Left lung (tissue), 10 donors: ENCODE data around the gene PROS1. TPM values are rescaled to one million over a fixed set of nuclear protein-coding genes. Genes with fewer than 3 reads are reported as not detected.
"Not testable (repeated sequence)": the region's sequence is repeated elsewhere in the genome, so short reads cannot be mapped to it uniquely, and the experiment has no call there.

Experiments used
- ATAC-seq: fragments of 200-7000 bp; cut with Tn5 transposase; one replicate; pipeline ENCODE4 v1.9.1; 2020; ENCODE audit warnings: moderate library complexity
- DNase-seq, 4 donors: peaks; one replicate each; pipeline ENCODE4 v3.0.0-alpha.2; 2013 to 2020
- H3K27ac ChIP-seq, 2 donors: fragments of 200-600 bp; sonication (generic) in 1 of 2; one replicate each; pipeline versions ENCODE4 v1.5.0 to v1.8.0; 2020 to 2021
- H3K27me3 ChIP-seq, 2 donors: fragments of 200-600 bp; sonication (generic) in 1 of 2; one replicate each; pipeline versions ENCODE4 v1.5.0 to v1.8.0; 2020 to 2021
- H3K36me3 ChIP-seq, 2 donors: fragments of 200-600 bp; sonication (generic) in 1 of 2; one replicate each; pipeline versions ENCODE4 v1.5.0 to v1.8.0; 2020 to 2021
- H3K4me1 ChIP-seq, 2 donors: fragments of 200-600 bp; one replicate each; pipeline ENCODE4 v1.8.0; 2021
- H3K4me3 ChIP-seq, 2 donors: fragments of 200-600 bp; sonication (generic) in 1 of 2; one replicate each; pipeline versions ENCODE4 v1.5.0 to v1.8.0; 2020 to 2021; ENCODE audit warnings: mild to moderate bottlenecking in 1 of 2
- H3K9me3 ChIP-seq, 2 donors: fragments of 200-600 bp; sonication (generic) in 1 of 2; one replicate each; pipeline versions ENCODE4 v1.5.0 to v1.8.0; 2020 to 2021
- CTCF ChIP-seq, 2 donors: fragments of 200-600 bp; sonication (generic) in 1 of 2; IDR thresholded peaks; one replicate each; pipeline versions ENCODE4 v1.5.0 to v1.8.0; 2021; ENCODE audit warnings: antibody characterized with exemption in 2 of 2
- intact Hi-C, 2 donors: fragments of 100-400 bp; cut with DNase I; formaldehyde crosslinking; loops; one replicate each; pipeline versions ENCODE4 v1.11.2 to v1.14.2; 2022
- polyA plus RNA-seq, 6 donors: library from polyadenylated mRNA; unstranded; fragments of 120-200 nt; gene quantifications; one replicate each; pipeline ENCODE4 v1.2.1, GENCODE V29; 2013; ENCODE audit not compliant: insufficient read length in 6 of 6
- total RNA-seq, 2 donors: library from RNA; stranded (reverse); fragmentation: NEBNext Ultra II Directional; extraction: Animal tissue kit (Norgen Biotek cat#: 25700); gene quantifications; one replicate each; pipeline ENCODE4 v1.2.1, GENCODE V29; 2021
- donor health status: DM: no; HTN: yes; CAD: no.
- donor health status: DM: no; HTN: no; CAD: no.

Gene PROS1
- total and polyA plus RNA-seq, 8 donors = 22.7 to 119 (median 27.9) TPM

- no peak overlapping the region for H3K4me3 ChIP-seq
- H3K27ac ChIP-seq = no peak overlapping the region
- no peak for ATAC-seq
- H3K9me3 ChIP-seq = no peaks in the 10 kb centered on the region
- no peaks in the 10 kb centered on the region for H3K27me3 ChIP-seq
- intact Hi-C loops = no loop called here
- H3K36me3 ChIP-seq = no peaks in the 10 kb centered on the region
- no peaks in the 10 kb centered on the region for H3K4me1 ChIP-seq
- no peak for TF ChIP-seq CTCF (IDR thresholded peaks at IDR 0.05)
- DNase-seq = no peak
Measured at GRCh38 chr3:93855401-93855800, 118.3 kb downstream of the PROS1 start.

GRCh38 chr3:93852228-93852627, 121.5 kb downstream of the PROS1 start:
- intact Hi-C loops, H3K4me1 ChIP-seq, H3K4me3 ChIP-seq, H3K27me3 ChIP-seq, H3K36me3 ChIP-seq, DNase-seq, H3K9me3 ChIP-seq, H3K27ac ChIP-seq, ATAC-seq: not testable (repeated sequence)

GRCh38 chr3:93843981-93844380, 129.7 kb downstream of the PROS1 start:
- intact Hi-C loops = no loop called here
- no peak overlapping the region for H3K4me3 ChIP-seq
- no peaks in the 10 kb centered on the region for H3K27me3 ChIP-seq
- TF ChIP-seq CTCF (IDR thresholded peaks at IDR 0.05) = no peak
- H3K4me1 ChIP-seq = no peaks in the 10 kb centered on the region
- H3K27ac ChIP-seq = no peak overlapping the region
- peak; percentile 56 for ATAC-seq
- no peaks in the 10 kb centered on the region for H3K9me3 ChIP-seq
- no peak for DNase-seq
- H3K36me3 ChIP-seq = no peaks in the 10 kb centered on the region

- intact Hi-C loops, H3K27me3 ChIP-seq, DNase-seq, H3K4me3 ChIP-seq, H3K27ac ChIP-seq, ATAC-seq, H3K36me3 ChIP-seq, H3K9me3 ChIP-seq, H3K4me1 ChIP-seq: not testable (repeated sequence)
Measured at GRCh38 chr3:93839193-93839592, 134.5 kb downstream of the PROS1 start.

Other genes with a start within 250 kb of the PROS1 start
- 10 to 100 TPM; 21.5 to 25.2 TPM for gene ARL13B, start 6.3 kb upstream of the PROS1 start, total RNA-seq
- gene ARL13B, start 6.3 kb upstream of the PROS1 start, polyA plus RNA-seq = 10 to 100 TPM; 13.9 to 17.7 (median 15.9) TPM
- gene STX19, start 54.7 kb upstream of the PROS1 start, total RNA-seq = 1 to 10 TPM; 2.4 to 4.8 TPM
- gene STX19, start 54.7 kb upstream of the PROS1 start, polyA plus RNA-seq = 1 to 10 TPM; 4.8 to 8.5 (median 5.5) TPM
- gene DHFR2, start 89.0 kb upstream of the PROS1 start, total RNA-seq = 1 to 10 TPM; 6.6 to 7.4 TPM
- gene DHFR2, start 89.0 kb upstream of the PROS1 start, polyA plus RNA-seq = 10 to 100 TPM; 10.0 to 11.5 (median 10.9) TPM
- gene NSUN3, start 89.2 kb upstream of the PROS1 start, total RNA-seq = 10 to 100 TPM; 13.4 to 14.5 TPM
- 10 to 100 TPM; 15.0 to 18.8 (median 17.0) TPM for gene NSUN3, start 89.2 kb upstream of the PROS1 start, polyA plus RNA-seq